ENCODE data around the gene PANK3.

DNA sequence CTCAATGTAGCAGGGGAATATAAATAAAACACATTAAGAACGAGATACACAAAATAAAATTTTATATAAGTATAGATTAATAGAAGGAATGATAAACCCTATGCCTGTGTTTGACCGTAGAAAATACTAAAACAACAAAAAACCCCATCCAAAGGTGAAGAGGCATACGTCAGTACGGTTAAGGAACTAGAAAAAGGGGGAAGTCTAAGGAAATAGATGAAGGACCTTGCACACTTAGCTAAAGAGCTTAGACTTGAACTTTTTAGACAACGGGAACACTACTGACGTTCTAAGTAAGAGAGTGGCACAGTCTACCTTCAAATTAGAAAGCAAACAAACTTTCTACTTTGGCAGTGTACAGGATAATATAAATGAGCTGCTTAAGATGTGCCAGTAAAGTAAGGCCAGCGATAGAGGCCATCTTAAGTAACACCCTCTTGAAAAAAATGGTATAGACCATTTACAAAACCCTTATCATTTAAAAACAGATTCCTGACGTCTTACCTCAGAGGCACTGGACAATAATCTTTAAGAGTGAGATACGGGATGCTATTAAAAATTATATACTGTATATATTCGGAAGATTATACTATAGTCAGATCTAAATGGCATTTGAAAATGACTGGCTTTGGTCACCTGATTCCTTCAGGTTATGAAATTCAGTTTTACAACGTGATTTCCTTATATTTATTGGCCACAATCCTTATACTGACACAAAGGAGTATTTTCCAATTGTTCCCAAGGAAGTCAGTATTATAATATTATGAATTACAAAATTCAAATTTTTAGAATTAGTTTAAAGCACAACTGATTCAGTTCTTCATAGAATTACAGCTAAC lies 8.5 kb downstream of the PANK3 start:
- TF ChIP-seq EZH2 (IDR thresholded peaks at IDR 0.05; ENCODE audit: borderline replicate concordance, insufficient read depth, low read length, poor library complexity, severe bottlenecking): no peak
- no peak for TF ChIP-seq TAF1 (IDR thresholded peaks at IDR 0.05; ENCODE audit: low read depth)

All from neural cell (in vitro differentiated cells).